MM.1S (cell line): Measurements from ENCODE around the gene CLEC18B.
"Not testable (repeated sequence)": the region's sequence is repeated elsewhere in the genome, so short reads cannot be mapped to it uniquely, and the experiment has no call there.

Experiments used
- DNase-seq: peaks from one replicate; pipeline ENCODE4 v3.0.0-alpha.2; 2015
- H2AFZ ChIP-seq: fragments of 300-600 bp; sonication (generic); 2 replicates; pipeline ENCODE4 v1.6.0; 2016; ENCODE audit warnings: antibody characterized with exemption, low read length
- H3F3A ChIP-seq: fragments of 300-600 bp; sonication (generic); 2 replicates; pipeline ENCODE4 v1.6.1; 2016; ENCODE audit warnings: mild to moderate bottlenecking, antibody characterized with exemption, low read length, moderate library complexity, mixed read lengths; ENCODE audit not compliant: insufficient read depth
- H3K27ac ChIP-seq: fragments of 300-600 bp; sonication (generic); 2 replicates; pipeline ENCODE4 v1.5.1; 2016; ENCODE audit warnings: mild to moderate bottlenecking, low read length
- H3K27me3 ChIP-seq: fragments of 300-600 bp; sonication (generic); replicated peaks from 2 replicates; pipeline ENCODE4 v1.6.0; 2016; ENCODE audit warnings: low read length; ENCODE audit not compliant: insufficient read depth
- H3K36me3 ChIP-seq: fragments of 300-600 bp; sonication (generic); replicated peaks from 2 replicates; pipeline ENCODE4 v1.6.1; 2016; ENCODE audit warnings: mild to moderate bottlenecking, low read length, mixed read lengths; ENCODE audit not compliant: insufficient read depth
- H3K4me1 ChIP-seq: fragments of 300-600 bp; sonication (generic); 2 replicates; pipeline ENCODE4 v1.6.1; 2016; ENCODE audit warnings: low read length, mixed read lengths
- H3K4me2 ChIP-seq: fragments of 300-600 bp; sonication (generic); 2 replicates; pipeline ENCODE4 v1.6.0; 2016; ENCODE audit warnings: low read depth, low read length
- H3K4me3 ChIP-seq: fragments of 300-600 bp; sonication (generic); 2 replicates; pipeline ENCODE4 v1.5.1; 2016; ENCODE audit warnings: low read length, mixed read lengths
- H3K79me2 ChIP-seq: fragments of 300-600 bp; sonication (generic); 2 replicates; pipeline ENCODE4 v1.6.1; 2016; ENCODE audit warnings: mixed run types, low read length, mixed read lengths
- H3K9ac ChIP-seq: fragments of 300-600 bp; sonication (generic); 2 replicates; pipeline ENCODE4 v1.6.1; 2016; ENCODE audit warnings: low read length, mixed read lengths
- H3K9me2 ChIP-seq: fragments of 300-600 bp; sonication (generic); replicated peaks from 2 replicates; pipeline ENCODE4 v1.6.1; 2016; ENCODE audit warnings: mild to moderate bottlenecking, low read length, mixed read lengths; ENCODE audit not compliant: insufficient read depth
- H3K9me3 ChIP-seq: fragments of 300-600 bp; sonication (generic); replicated peaks from 2 replicates; pipeline ENCODE4 v1.6.1; 2016; ENCODE audit warnings: mild to moderate bottlenecking, low read length, mixed read lengths; ENCODE audit not compliant: insufficient read depth
- H4K20me1 ChIP-seq: fragments of 300-600 bp; sonication (generic); 2 replicates; pipeline ENCODE4 v1.6.1; 2016; ENCODE audit warnings: mild to moderate bottlenecking, low read length, moderate library complexity, mixed read lengths; ENCODE audit not compliant: insufficient read depth

CLEC18B gene

GRCh38 chr16:74419811-74420210 is 1.5 kb downstream of the CLEC18B start:
- H3K36me3 ChIP-seq, H3K27me3 ChIP-seq, H3K9me3 ChIP-seq, DNase-seq, H3K9me2 ChIP-seq, H3K27ac ChIP-seq, H3F3A ChIP-seq, H3K4me2 ChIP-seq, H3K4me1 ChIP-seq, H3K4me3 ChIP-seq, H4K20me1 ChIP-seq, H3K79me2 ChIP-seq, H2AFZ ChIP-seq, H3K9ac ChIP-seq: not testable (repeated sequence)

- not testable (repeated sequence) for H3K27ac ChIP-seq, H4K20me1 ChIP-seq, H3K79me2 ChIP-seq, H3K4me1 ChIP-seq, H3K4me3 ChIP-seq, H3F3A ChIP-seq, H3K9me2 ChIP-seq, H3K9me3 ChIP-seq, DNase-seq, H3K9ac ChIP-seq, H2AFZ ChIP-seq, H3K4me2 ChIP-seq, H3K36me3 ChIP-seq, H3K27me3 ChIP-seq
These were observed 3.4 kb downstream of the CLEC18B start for GRCh38 chr16:74417897-74418296.

- not testable (repeated sequence) for H3K36me3 ChIP-seq, H3K4me1 ChIP-seq, H4K20me1 ChIP-seq, H3F3A ChIP-seq, H3K27me3 ChIP-seq, H3K4me2 ChIP-seq, H3K9ac ChIP-seq, H3K79me2 ChIP-seq, DNase-seq, H3K27ac ChIP-seq, H3K9me2 ChIP-seq, H3K4me3 ChIP-seq, H2AFZ ChIP-seq, H3K9me3 ChIP-seq
These were observed 7.4 kb downstream of the CLEC18B start for GRCh38 chr16:74413920-74414319.

- not testable (repeated sequence) for H3K27ac ChIP-seq, H3K9me3 ChIP-seq, H3K4me2 ChIP-seq, H3F3A ChIP-seq, H3K36me3 ChIP-seq, H3K4me3 ChIP-seq, H3K27me3 ChIP-seq, H3K9ac ChIP-seq, H3K79me2 ChIP-seq, H3K9me2 ChIP-seq, DNase-seq, H3K4me1 ChIP-seq, H4K20me1 ChIP-seq, H2AFZ ChIP-seq
These were observed 7.8 kb downstream of the CLEC18B start for GRCh38 chr16:74413485-74413884.

GRCh38 chr16:74412775-74413390 is 8.4 kb downstream of the CLEC18B start:
- not testable (repeated sequence) for DNase-seq, H3K9me2 ChIP-seq, H3K4me1 ChIP-seq, H3K4me2 ChIP-seq, H3K36me3 ChIP-seq, H3K9ac ChIP-seq, H3K27ac ChIP-seq, H3F3A ChIP-seq, H3K4me3 ChIP-seq, H3K27me3 ChIP-seq, H3K79me2 ChIP-seq, H3K9me3 ChIP-seq, H2AFZ ChIP-seq, H4K20me1 ChIP-seq

GRCh38 chr16:74412138-74412774 is 9.0 kb downstream of the CLEC18B start:
- not testable (repeated sequence) for H3K4me1 ChIP-seq, H3K9me3 ChIP-seq, H4K20me1 ChIP-seq, H3K9ac ChIP-seq, H3K36me3 ChIP-seq, H3K79me2 ChIP-seq, H3K27me3 ChIP-seq, H2AFZ ChIP-seq, DNase-seq, H3F3A ChIP-seq, H3K4me3 ChIP-seq, H3K4me2 ChIP-seq, H3K27ac ChIP-seq, H3K9me2 ChIP-seq

- not testable (repeated sequence) for H3K79me2 ChIP-seq, H3K9me2 ChIP-seq, H2AFZ ChIP-seq, H3K9ac ChIP-seq, H3F3A ChIP-seq, H3K4me2 ChIP-seq, H3K9me3 ChIP-seq, H3K36me3 ChIP-seq, H3K4me1 ChIP-seq, H3K27ac ChIP-seq, DNase-seq, H3K27me3 ChIP-seq, H3K4me3 ChIP-seq, H4K20me1 ChIP-seq
These were observed 10.3 kb downstream of the CLEC18B start for GRCh38 chr16:74410981-74411380.
